ENCODE results near the gene KRTCAP3. TPM values are rescaled to one million over a fixed set of nuclear protein-coding genes. Genes with fewer than 3 reads are reported as not detected.

Gene KRTCAP3
- total RNA-seq, 2 donors from 2014 or later: 0.68 TPM; not detected in 1

GRCh38 chr2:27428213-27428977, 13.8 kb upstream of the KRTCAP3 start, which contains the start of gene NRBP1:
Gene NRBP1 (plus strand): TSS chr2:27428631. CDS start chr2:27433274, 4,643 bp downstream.
- DNase-seq (ENCODE audit: low spot score): peak; percentile 66
- peak within 1 kb of the TSS; percentile 96 for H3K27ac ChIP-seq
- TF ChIP-seq, protein P1, sequence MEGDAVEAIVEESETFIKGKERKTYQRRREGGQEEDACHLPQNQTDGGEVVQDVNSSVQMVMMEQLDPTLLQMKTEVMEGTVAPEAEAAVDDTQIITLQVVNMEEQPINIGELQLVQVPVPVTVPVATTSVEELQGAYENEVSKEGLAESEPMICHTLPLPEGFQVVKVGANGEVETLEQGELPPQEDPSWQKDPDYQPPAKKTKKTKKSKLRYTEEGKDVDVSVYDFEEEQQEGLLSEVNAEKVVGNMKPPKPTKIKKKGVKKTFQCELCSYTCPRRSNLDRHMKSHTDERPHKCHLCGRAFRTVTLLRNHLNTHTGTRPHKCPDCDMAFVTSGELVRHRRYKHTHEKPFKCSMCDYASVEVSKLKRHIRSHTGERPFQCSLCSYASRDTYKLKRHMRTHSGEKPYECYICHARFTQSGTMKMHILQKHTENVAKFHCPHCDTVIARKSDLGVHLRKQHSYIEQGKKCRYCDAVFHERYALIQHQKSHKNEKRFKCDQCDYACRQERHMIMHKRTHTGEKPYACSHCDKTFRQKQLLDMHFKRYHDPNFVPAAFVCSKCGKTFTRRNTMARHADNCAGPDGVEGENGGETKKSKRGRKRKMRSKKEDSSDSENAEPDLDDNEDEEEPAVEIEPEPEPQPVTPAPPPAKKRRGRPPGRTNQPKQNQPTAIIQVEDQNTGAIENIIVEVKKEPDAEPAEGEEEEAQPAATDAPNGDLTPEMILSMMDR (IDR thresholded peaks at IDR 0.05): no peak
- no peaks in the 10 kb centered on the region for H3K27me3 ChIP-seq (replicated peaks; ENCODE audit: insufficient read depth)
- peak; percentile 88 for ATAC-seq (ENCODE audit: insufficient number of reproducible peaks, low FRiP score, low read depth)
- H3K9me3 ChIP-seq: no peaks in the 10 kb centered on the region
- H3K4me1 ChIP-seq (ENCODE audit: control insufficient read depth in 1 of 2, low read depth in 2 of 2): peaks cover 22 to 42% of the 10 kb centered on the region in 2 donors
- peak within 1 kb of the TSS; percentile 95 for H3K4me3 ChIP-seq
- peaks cover 3% of the 10 kb centered on the region for H3K36me3 ChIP-seq

- TF ChIP-seq, protein P1 (IDR thresholded peaks at IDR 0.05): no peak
- peaks cover 9% of the 10 kb centered on the region for H3K36me3 ChIP-seq
- DNase-seq (ENCODE audit: low spot score) (peak; percentile 45), ATAC-seq (ENCODE audit: insufficient number of reproducible peaks, low FRiP score, low read depth) (peak; percentile 85)
- H3K9me3 ChIP-seq: no peaks in the 10 kb centered on the region
- peaks cover 22 to 42% of the 10 kb centered on the region in 2 donors for H3K4me1 ChIP-seq (ENCODE audit: control insufficient read depth in 1 of 2, low read depth in 2 of 2)
- peak overlapping the region; percentile 95 for H3K4me3 ChIP-seq
- H3K27me3 ChIP-seq (replicated peaks; ENCODE audit: insufficient read depth): no peaks in the 10 kb centered on the region
- H3K27ac ChIP-seq: peak overlapping the region; percentile 96
These were observed 13.1 kb upstream of the KRTCAP3 start for GRCh38 chr2:27428978-27429541.

GRCh38 chr2:27431395-27431794, 10.8 kb upstream of the KRTCAP3 start:
- no peak for ATAC-seq (ENCODE audit: insufficient number of reproducible peaks, low FRiP score, low read depth)
- H3K36me3 ChIP-seq: peaks cover 33% of the 10 kb centered on the region
- H3K4me1 ChIP-seq (ENCODE audit: control insufficient read depth in 1 of 2, low read depth in 2 of 2): peaks cover 22 to 42% of the 10 kb centered on the region in 2 donors
- TF ChIP-seq, protein P1 (IDR thresholded peaks at IDR 0.05): no peak
- H3K27me3 ChIP-seq (replicated peaks; ENCODE audit: insufficient read depth): no peaks in the 10 kb centered on the region
- H3K9me3 ChIP-seq: no peaks in the 10 kb centered on the region
- no peak overlapping the region for H3K4me3 ChIP-seq
- DNase-seq (ENCODE audit: low spot score): no peak
- no peak overlapping the region for H3K27ac ChIP-seq

- Histone ChIP-seq H3K27ac (no peak overlapping the region), H3K4me3 (no peak overlapping the region), H3K27me3 (replicated peaks; ENCODE audit: insufficient read depth) (no peaks in the 10 kb centered on the region), H3K4me1 (ENCODE audit: control insufficient read depth in 1 of 2, low read depth in 2 of 2) (peaks cover 14 to 24% of the 10 kb centered on the region in 2 donors), H3K36me3 (peaks cover 67% of the 10 kb centered on the region), H3K9me3 (no peaks in the 10 kb centered on the region)
- DNase-seq (ENCODE audit: low spot score) (no peak), ATAC-seq (ENCODE audit: insufficient number of reproducible peaks, low FRiP score, low read depth) (no peak)
- TF ChIP-seq, protein P1 (IDR thresholded peaks at IDR 0.05): no peak
These were observed 6.6 kb upstream of the KRTCAP3 start for GRCh38 chr2:27435628-27436027.

- ATAC-seq (ENCODE audit: insufficient number of reproducible peaks, low FRiP score, low read depth): no peak
- Histone ChIP-seq H3K27me3 (replicated peaks; ENCODE audit: insufficient read depth) (no peaks in the 10 kb centered on the region), H3K4me1 (ENCODE audit: control insufficient read depth in 1 of 2, low read depth in 2 of 2) (peaks cover 0 to 13% of the 10 kb centered on the region in 2 donors), H3K36me3 (peaks cover 48% of the 10 kb centered on the region), H3K27ac (no peak overlapping the region), H3K9me3 (no peaks in the 10 kb centered on the region), H3K4me3 (no peak overlapping the region)
- TF ChIP-seq, protein P1 (IDR thresholded peaks at IDR 0.05): no peak
- DNase-seq (ENCODE audit: low spot score): no peak
These were observed 805 bp upstream of the KRTCAP3 start for GRCh38 chr2:27441226-27441926.
